CD4-positive, alpha-beta T cell (primary cell): ENCODE data around the gene PRKG1. TPM values are rescaled to one million over a fixed set of nuclear protein-coding genes. Genes with fewer than 3 reads are reported as not detected.
"Not testable (repeated sequence)": the region's sequence is repeated elsewhere in the genome, so short reads cannot be mapped to it uniquely, and the experiment has no call there.

Experiments
- ATAC-seq: fragments of 200-7000 bp; cut with Tn5 transposase; one replicate; pipeline ENCODE4 v1.10.0; 2022; ENCODE audit warnings: mild to moderate bottlenecking; ENCODE audit not compliant: poor library complexity
- CTCF ChIA-PET: fragments of 350-600 bp; sonication (Branson Sonifier 250); formaldehyde crosslinking; loops from one replicate; lab custom pipeline; 2021; ENCODE audit warnings: antibody characterized with exemption, inconsistent platforms; lab: Charles Lee
- POLR2A ChIA-PET: fragments of 350-600 bp; sonication (Branson Sonifier 250); formaldehyde crosslinking; loops from one replicate; lab custom pipeline; 2021; ENCODE audit warnings: antibody characterized with exemption, inconsistent platforms; lab: Charles Lee
- DNase-seq, 14 experiments: peaks; one replicate each; pipeline ENCODE4 v3.0.0-alpha.2; 2013 to 2020; ENCODE audit warnings: mixed read lengths in 2 of 14
- H3K27ac ChIP-seq, 2 donors: one replicate each; pipeline versions ENCODE4 v1.5.1 to v1.7.0; 2013; ENCODE audit warnings: low read length in 2 of 2, low read depth in 1 of 2, mild to moderate bottlenecking in 1 of 2
- H3K27me3 ChIP-seq, 2 experiments: 1 replicate in 1 of 2; 2 replicates in 1 of 2; pipeline versions ENCODE4 v1.6.1 to v1.7.0; 2013; ENCODE audit warnings: low read length in 2 of 2, control low read depth in 1 of 2, mild to moderate bottlenecking in 1 of 2, moderate library complexity in 1 of 2; ENCODE audit not compliant: insufficient read depth in 2 of 2, control insufficient read depth in 1 of 2
- H3K36me3 ChIP-seq: one replicate; pipeline ENCODE4 v1.6.1; 2013; ENCODE audit warnings: low read length, control low read depth; ENCODE audit not compliant: insufficient read depth
- H3K4me1 ChIP-seq: one replicate; pipeline ENCODE4 v1.6.1; 2013; ENCODE audit warnings: low read length, control low read depth; ENCODE audit not compliant: insufficient read depth
- H3K4me3 ChIP-seq: one replicate; pipeline ENCODE4 v1.5.1; 2013; ENCODE audit warnings: mild to moderate bottlenecking, low read length, moderate library complexity
- H3K9me3 ChIP-seq, 2 experiments: 1 replicate in 1 of 2; 2 replicates in 1 of 2; pipeline versions ENCODE4 v1.6.1 to v1.7.0; 2013; ENCODE audit warnings: low read length in 2 of 2, mild to moderate bottlenecking in 2 of 2, control low read depth in 1 of 2, moderate library complexity in 1 of 2; ENCODE audit not compliant: control insufficient read depth in 1 of 2, insufficient read depth in 1 of 2
- H3K27ac Mint-ChIP-seq: one replicate; pipeline ENCODE4 v1.8.0; 2020; ENCODE audit warnings: mixed read lengths
- H3K27me3 Mint-ChIP-seq: one replicate; pipeline ENCODE4 v1.8.0; 2021; ENCODE audit warnings: mixed read lengths
- H3K36me3 Mint-ChIP-seq: one replicate; pipeline ENCODE4 v1.8.0; 2021; ENCODE audit warnings: low read depth, mixed read lengths
- H3K4me1 Mint-ChIP-seq: one replicate; pipeline ENCODE4 v1.8.0; 2021; ENCODE audit warnings: low read depth, mixed read lengths
- H3K4me3 Mint-ChIP-seq: one replicate; pipeline ENCODE4 v1.8.0; 2020; ENCODE audit warnings: mild to moderate bottlenecking, mixed read lengths
- H3K9me3 Mint-ChIP-seq: one replicate; pipeline ENCODE4 v1.8.0; 2020; ENCODE audit warnings: mixed read lengths
- intact Hi-C, 2 experiments: fragments of 100-400 bp; cut with DNase I in 1 of 2; cut with micrococcal nuclease in 1 of 2; formaldehyde crosslinking; loops; one replicate each; pipeline versions ENCODE4 v1.15.1 to v1.9.0; 2023 to 2025; cut with DNase I, micrococcal nuclease
- total RNA-seq, 174 experiments: library from RNA in 2 of 174; stranded (reverse) in 2 of 174; gene quantifications; one replicate each; pipeline ENCODE4 v1.2.3 and lab custom pipeline; 2021 to 2026
- TF ChIP-seq, protein P1 (sequence below): fragments of 200-600 bp; IDR thresholded peaks from one replicate; pipeline ENCODE4 v1.8.0; 2022; ENCODE audit warnings: antibody characterized with exemption, mild to moderate bottlenecking

The PRKG1 gene
- total RNA-seq, 2 experiments from 2014 or later = 0.31 TPM; not detected in 1

DNA sequence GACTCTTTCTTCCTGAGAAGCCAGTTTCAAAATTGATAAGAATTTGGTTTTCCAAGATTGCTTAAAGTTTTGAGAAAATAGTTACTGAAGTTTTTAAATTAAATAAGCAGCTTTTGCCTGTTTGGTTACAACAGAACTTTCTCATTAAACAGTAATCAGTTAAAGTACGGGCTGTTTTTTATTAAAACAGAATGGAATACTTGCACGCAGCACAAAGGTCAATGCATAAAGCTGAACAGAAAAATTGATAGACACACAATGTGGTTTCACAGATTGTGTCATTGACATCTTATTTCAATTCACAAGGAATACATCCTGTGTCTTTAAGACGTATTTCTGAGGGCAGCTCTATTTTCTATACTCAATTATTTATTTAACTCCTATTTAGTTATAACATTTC is 192.2 kb downstream of the PRKG1 start:
- H3K9me3 ChIP-seq = peaks cover 0 to 3% of the 10 kb centered on the region in 2 experiments
- no peak overlapping the region for H3K27ac ChIP-seq
- Mint-ChIP-seq H3K4me1 (no peaks in the 10 kb centered on the region), H3K4me3 (no peak overlapping the region), H3K36me3 (no peaks in the 10 kb centered on the region), H3K27ac (no peak overlapping the region), H3K9me3 (no peaks in the 10 kb centered on the region), H3K27me3 (no peaks in the 10 kb centered on the region)
- no peaks in the 10 kb centered on the region for H3K27me3 ChIP-seq
- no peaks in the 10 kb centered on the region for H3K4me1 ChIP-seq
- POLR2A ChIA-PET = no interaction called here
- TF ChIP-seq, protein P1, sequence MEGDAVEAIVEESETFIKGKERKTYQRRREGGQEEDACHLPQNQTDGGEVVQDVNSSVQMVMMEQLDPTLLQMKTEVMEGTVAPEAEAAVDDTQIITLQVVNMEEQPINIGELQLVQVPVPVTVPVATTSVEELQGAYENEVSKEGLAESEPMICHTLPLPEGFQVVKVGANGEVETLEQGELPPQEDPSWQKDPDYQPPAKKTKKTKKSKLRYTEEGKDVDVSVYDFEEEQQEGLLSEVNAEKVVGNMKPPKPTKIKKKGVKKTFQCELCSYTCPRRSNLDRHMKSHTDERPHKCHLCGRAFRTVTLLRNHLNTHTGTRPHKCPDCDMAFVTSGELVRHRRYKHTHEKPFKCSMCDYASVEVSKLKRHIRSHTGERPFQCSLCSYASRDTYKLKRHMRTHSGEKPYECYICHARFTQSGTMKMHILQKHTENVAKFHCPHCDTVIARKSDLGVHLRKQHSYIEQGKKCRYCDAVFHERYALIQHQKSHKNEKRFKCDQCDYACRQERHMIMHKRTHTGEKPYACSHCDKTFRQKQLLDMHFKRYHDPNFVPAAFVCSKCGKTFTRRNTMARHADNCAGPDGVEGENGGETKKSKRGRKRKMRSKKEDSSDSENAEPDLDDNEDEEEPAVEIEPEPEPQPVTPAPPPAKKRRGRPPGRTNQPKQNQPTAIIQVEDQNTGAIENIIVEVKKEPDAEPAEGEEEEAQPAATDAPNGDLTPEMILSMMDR = no peak
- no peak overlapping the region for H3K4me3 ChIP-seq
- ATAC-seq = no peak
- H3K36me3 ChIP-seq = no peaks in the 10 kb centered on the region
- CTCF ChIA-PET = no interaction called here
- DNase-seq = no peak
- intact Hi-C loops = no loop called here

DNA sequence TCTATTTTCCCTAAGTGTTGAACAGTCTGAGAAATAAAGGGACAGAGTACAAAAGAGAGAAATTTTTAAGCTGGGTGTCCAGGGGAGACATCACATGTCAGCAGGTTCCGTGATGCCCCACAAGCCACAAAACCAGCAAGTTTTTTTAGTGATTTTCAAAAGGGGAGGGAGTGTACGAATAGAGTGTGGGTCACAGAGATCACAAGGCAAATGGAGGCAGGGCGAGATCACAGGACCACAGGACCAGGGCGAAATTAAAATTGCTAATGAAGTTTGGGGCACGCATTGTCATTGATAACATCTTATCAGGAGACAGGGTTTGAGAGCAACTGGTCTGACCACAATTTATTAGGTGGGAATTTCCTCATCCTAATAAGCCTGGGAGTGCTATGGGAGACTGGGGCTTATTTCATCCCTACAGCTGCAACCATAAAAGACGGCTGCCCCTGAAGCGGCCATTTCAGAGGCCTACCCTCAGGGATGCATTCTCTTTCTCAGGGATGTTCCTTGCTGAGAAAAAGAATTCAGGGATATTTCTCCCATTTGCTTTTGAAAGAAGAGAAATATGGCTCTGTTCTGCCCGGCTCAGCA is 193.8 kb downstream of the PRKG1 start:
- H3K4me3 Mint-ChIP-seq, CTCF ChIA-PET, H3K36me3 ChIP-seq, H3K27ac ChIP-seq, ATAC-seq, H3K9me3 ChIP-seq, H3K4me3 ChIP-seq, H3K27me3 ChIP-seq, H3K27ac Mint-ChIP-seq, DNase-seq, H3K27me3 Mint-ChIP-seq, intact Hi-C loops, H3K36me3 Mint-ChIP-seq, H3K4me1 ChIP-seq, H3K9me3 Mint-ChIP-seq, H3K4me1 Mint-ChIP-seq, POLR2A ChIA-PET: not testable (repeated sequence)

DNA sequence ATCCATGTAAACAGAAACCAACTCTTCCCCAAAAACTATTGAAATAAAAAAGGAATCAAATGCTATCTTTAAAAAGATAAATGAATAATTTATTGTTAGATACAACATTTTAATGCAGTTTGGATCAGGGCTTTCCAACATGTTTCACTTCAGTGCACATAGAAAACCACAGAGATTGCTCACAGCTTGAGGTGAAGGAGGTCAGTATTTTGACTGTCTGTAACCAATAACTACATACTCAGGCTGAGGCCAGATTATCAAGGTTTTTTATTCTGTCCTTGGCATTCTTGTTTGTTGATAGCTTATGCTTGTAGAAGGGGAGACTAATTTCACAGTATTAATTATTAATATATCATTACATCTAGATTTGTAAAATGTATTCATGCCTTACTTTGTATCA is 195.5 kb downstream of the PRKG1 start:
- ChIA-PET POLR2A (no interaction called here), CTCF (no interaction called here)
- TF ChIP-seq, protein P1 = no peak
- intact Hi-C loops = no loop called here
- H3K9me3 ChIP-seq = no peaks in the 10 kb centered on the region
- DNase-seq (no peak), ATAC-seq (no peak)
- no peaks in the 10 kb centered on the region for H3K36me3 ChIP-seq
- H3K4me3 ChIP-seq = no peak overlapping the region
- H3K4me1 Mint-ChIP-seq = no peaks in the 10 kb centered on the region
- no peak overlapping the region for H3K4me3 Mint-ChIP-seq
- H3K27me3 ChIP-seq = no peaks in the 10 kb centered on the region
- no peak overlapping the region for H3K27ac Mint-ChIP-seq
- no peaks in the 10 kb centered on the region for H3K4me1 ChIP-seq
- no peak overlapping the region for H3K27ac ChIP-seq
- H3K27me3 Mint-ChIP-seq = no peaks in the 10 kb centered on the region
- H3K36me3 Mint-ChIP-seq = no peaks in the 10 kb centered on the region
- no peaks in the 10 kb centered on the region for H3K9me3 Mint-ChIP-seq

DNA sequence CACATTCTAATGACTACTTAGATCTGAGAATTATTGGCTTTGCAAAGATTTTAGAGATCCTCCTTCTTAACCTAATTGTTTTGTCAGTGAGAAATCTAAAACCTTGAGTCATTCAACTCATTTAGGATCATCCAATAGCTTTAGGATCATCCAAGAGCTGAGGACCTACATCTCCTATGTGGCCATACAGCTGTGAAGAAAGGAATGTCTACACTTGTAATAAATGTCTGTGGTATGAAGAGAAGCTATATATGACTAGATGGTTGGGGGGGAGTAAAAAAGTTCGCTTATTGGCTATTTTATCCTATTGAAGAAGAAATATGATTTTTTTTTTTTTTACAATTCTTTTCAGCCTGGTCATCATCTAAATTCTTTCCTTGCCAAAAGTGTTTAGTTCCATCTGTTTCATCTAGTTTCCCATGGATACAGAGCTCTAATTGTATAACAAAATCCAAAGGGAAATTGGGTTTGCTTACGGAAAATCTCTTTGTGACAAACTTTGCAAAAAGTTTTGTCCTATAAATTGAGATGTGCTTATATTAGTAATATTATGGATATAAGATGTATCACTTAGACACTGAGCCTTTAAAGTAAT is 196.7 kb downstream of the PRKG1 start:
- H3K4me1 Mint-ChIP-seq = no peaks in the 10 kb centered on the region
- ATAC-seq = no peak

DNA sequence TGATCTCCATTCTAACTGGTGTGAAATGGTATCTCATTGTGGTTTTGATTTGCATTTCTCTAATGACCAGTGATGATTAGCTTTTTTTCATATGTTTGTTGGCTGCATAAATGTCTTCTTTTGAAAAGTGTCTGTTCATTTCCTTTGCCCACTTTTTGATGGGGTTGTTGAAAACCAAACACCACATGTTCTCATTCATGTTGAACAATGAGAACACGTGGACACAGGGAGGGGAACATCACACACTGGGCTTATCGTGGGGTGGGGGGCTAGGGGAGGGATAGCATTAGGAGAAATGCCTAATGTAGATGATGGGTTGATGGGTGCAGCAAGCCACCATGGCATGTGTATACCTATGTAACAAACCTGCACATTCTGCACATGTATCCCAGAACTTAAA is 197.8 kb downstream of the PRKG1 start:
- DNase-seq, intact Hi-C loops, POLR2A ChIA-PET, H3K27ac Mint-ChIP-seq, H3K27ac ChIP-seq, H3K4me3 ChIP-seq, H3K4me3 Mint-ChIP-seq, CTCF ChIA-PET, H3K36me3 Mint-ChIP-seq, ATAC-seq, H3K4me1 Mint-ChIP-seq, H3K9me3 ChIP-seq, H3K36me3 ChIP-seq, H3K4me1 ChIP-seq, H3K9me3 Mint-ChIP-seq, H3K27me3 ChIP-seq, H3K27me3 Mint-ChIP-seq: not testable (repeated sequence)

More for the DNA sequence above, 196.7 kb downstream of the PRKG1 start:
- TF ChIP-seq, protein P1 = no peak
- Histone ChIP-seq H3K36me3 (no peaks in the 10 kb centered on the region), H3K9me3 (no peaks in the 10 kb centered on the region), H3K4me3 (no peak overlapping the region), H3K27ac (no peak overlapping the region), H3K4me1 (no peaks in the 10 kb centered on the region), H3K27me3 (no peaks in the 10 kb centered on the region)
- Mint-ChIP-seq H3K9me3 (no peaks in the 10 kb centered on the region), H3K27ac (no peak overlapping the region), H3K36me3 (no peaks in the 10 kb centered on the region), H3K4me3 (no peak overlapping the region), H3K27me3 (no peaks in the 10 kb centered on the region)
- intact Hi-C loops = no loop called here
- POLR2A ChIA-PET = no interaction called here
- CTCF ChIA-PET = no interaction called here
- DNase-seq = no peak
